Mesothelial cell of epicardium (in vitro differentiated cells): ENCODE measurements around the gene ITM2C. TPM values are rescaled to one million over a fixed set of nuclear protein-coding genes. Genes with fewer than 3 reads are reported as not detected.

Experiments used
- DNase-seq, 2 experiments: peaks; one replicate each; pipeline ENCODE4 v3.0.0; 2021; ENCODE audit warnings: low spot score in 2 of 2; ENCODE audit not compliant: unreplicated experiment in 2 of 2
- H3K27ac Mint-ChIP-seq: 2 replicates; pipeline ENCODE4 v1.8.0; 2021; ENCODE audit warnings: mixed read lengths
- H3K27me3 Mint-ChIP-seq: 2 replicates; pipeline ENCODE4 v1.8.0; 2021; ENCODE audit warnings: low read depth, mixed read lengths
- H3K36me3 Mint-ChIP-seq: 2 replicates; pipeline ENCODE4 v1.8.0; 2021; ENCODE audit warnings: mixed read lengths
- H3K4me1 Mint-ChIP-seq: 2 replicates; pipeline ENCODE4 v1.8.0; 2021; ENCODE audit warnings: mixed read lengths
- H3K4me3 Mint-ChIP-seq: 2 replicates; pipeline ENCODE4 v1.8.0; 2021; ENCODE audit warnings: mild to moderate bottlenecking, moderate library complexity, mixed read lengths
- H3K9me3 Mint-ChIP-seq: 2 replicates; pipeline ENCODE4 v1.8.0; 2021; ENCODE audit warnings: mixed read lengths
- total RNA-seq: library from RNA; stranded (reverse); gene quantifications from 3 replicates; pipeline ENCODE4 v1.2.1, GENCODE V29; 2021
- TF ChIP-seq, protein P1 (sequence below): fragments of 200-600 bp; sonication (generic); IDR thresholded peaks from one replicate; pipeline ENCODE4 v1.5.0; 2021; ENCODE audit warnings: antibody characterized with exemption; ENCODE audit not compliant: unreplicated experiment

The ITM2C gene
- total RNA-seq, 1 donor from 2014 or later, result 270 TPM

DNA sequence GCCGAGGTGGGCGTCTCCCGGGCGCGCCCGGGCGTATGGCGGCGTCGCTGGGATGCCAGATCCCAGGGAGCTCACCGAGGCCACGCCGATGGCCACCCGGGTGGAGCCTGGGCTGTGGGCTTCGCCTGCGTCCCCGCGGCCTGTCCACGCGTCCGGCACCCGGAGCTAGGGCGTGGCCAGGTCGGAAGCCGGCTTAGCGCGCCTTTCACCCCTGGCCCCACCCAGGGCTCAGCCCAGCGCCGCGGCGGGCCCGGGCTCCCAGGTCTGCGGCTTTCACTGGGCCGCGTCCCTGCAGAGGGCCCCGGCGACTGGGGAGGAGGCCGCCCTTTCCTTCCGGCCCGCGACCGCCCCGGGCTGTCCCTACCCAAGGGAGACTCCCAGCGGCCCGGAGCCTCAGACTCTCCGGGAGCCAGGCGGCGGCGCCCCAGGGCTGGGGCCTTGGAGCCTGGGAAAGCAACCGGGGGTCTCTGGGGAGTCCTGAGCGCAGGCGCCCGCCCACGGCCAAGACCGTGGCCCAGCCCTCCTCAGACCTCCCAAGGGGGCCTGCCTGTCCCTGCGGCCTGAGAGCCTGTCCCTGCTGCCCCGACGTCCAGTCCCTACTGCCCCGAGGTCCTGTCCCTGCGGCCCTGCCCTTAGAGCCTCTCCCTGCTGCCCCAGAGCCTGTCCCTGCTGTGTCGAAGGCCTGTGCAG, 36.3 kb upstream of the ITM2C start:
- Mint-ChIP-seq H3K4me1 (peaks cover 2% of the 10 kb centered on the region), H3K9me3 (peaks cover 5% of the 10 kb centered on the region), H3K36me3 (no peaks in the 10 kb centered on the region), H3K4me3 (no peak overlapping the region), H3K27me3 (peaks cover 22% of the 10 kb centered on the region), H3K27ac (no peak overlapping the region)
- TF ChIP-seq, protein P1, sequence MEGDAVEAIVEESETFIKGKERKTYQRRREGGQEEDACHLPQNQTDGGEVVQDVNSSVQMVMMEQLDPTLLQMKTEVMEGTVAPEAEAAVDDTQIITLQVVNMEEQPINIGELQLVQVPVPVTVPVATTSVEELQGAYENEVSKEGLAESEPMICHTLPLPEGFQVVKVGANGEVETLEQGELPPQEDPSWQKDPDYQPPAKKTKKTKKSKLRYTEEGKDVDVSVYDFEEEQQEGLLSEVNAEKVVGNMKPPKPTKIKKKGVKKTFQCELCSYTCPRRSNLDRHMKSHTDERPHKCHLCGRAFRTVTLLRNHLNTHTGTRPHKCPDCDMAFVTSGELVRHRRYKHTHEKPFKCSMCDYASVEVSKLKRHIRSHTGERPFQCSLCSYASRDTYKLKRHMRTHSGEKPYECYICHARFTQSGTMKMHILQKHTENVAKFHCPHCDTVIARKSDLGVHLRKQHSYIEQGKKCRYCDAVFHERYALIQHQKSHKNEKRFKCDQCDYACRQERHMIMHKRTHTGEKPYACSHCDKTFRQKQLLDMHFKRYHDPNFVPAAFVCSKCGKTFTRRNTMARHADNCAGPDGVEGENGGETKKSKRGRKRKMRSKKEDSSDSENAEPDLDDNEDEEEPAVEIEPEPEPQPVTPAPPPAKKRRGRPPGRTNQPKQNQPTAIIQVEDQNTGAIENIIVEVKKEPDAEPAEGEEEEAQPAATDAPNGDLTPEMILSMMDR, result no peak
- no peak for DNase-seq

DNA sequence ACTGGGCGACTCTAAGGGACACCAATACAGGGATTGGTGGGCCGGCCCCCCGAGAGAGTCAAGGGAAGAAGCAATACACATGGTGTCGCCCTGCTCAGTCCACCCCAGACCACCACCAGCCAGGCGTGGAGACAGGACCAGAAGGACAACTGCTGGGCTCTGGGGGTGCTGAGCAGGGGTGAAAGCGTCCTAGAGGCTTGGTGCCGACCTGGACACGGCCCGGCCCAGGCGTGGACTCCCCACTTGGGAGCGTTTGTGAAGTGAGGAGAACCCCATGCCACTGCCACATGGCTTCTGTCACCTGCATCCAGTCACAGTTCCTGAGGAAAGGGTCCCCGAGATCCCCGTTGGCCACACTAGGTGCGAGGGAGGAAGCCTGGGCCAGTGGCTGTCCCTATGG, 35.4 kb upstream of the ITM2C start:
- peaks cover 5% of the 10 kb centered on the region for H3K9me3 Mint-ChIP-seq
- peaks cover 1% of the 10 kb centered on the region for H3K4me1 Mint-ChIP-seq
- no peak overlapping the region for H3K27ac Mint-ChIP-seq
- no peak overlapping the region for H3K4me3 Mint-ChIP-seq
- H3K27me3 Mint-ChIP-seq, result peaks cover 22% of the 10 kb centered on the region
- DNase-seq, result no peak
- TF ChIP-seq, protein P1, result no peak
- no peaks in the 10 kb centered on the region for H3K36me3 Mint-ChIP-seq

DNA sequence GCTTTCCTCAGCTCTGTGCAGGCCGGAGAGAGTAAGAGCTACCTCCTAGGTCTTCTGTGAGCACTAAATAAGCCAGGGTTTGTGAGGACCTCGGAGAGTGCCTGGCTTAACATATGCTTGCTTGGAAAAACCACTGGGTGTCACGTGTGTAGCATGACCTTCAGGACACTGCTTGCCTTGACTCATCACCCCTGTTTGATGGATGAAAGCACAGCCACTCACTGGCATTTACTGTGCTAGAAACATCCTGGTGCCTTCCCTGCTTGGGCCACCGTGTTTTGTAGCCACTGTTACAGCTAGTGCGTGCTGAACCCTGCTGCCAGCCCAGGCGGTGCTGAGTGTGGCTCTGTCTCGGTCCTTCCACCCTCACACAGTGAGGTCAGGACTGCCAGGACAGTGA, 34.8 kb upstream of the ITM2C start:
- Mint-ChIP-seq H3K36me3 (no peaks in the 10 kb centered on the region), H3K27ac (no peak overlapping the region), H3K4me3 (no peak overlapping the region), H3K27me3 (peaks cover 20% of the 10 kb centered on the region), H3K4me1 (no peaks in the 10 kb centered on the region), H3K9me3 (peaks cover 5% of the 10 kb centered on the region)
- TF ChIP-seq, protein P1, result no peak
- no peak for DNase-seq

DNA sequence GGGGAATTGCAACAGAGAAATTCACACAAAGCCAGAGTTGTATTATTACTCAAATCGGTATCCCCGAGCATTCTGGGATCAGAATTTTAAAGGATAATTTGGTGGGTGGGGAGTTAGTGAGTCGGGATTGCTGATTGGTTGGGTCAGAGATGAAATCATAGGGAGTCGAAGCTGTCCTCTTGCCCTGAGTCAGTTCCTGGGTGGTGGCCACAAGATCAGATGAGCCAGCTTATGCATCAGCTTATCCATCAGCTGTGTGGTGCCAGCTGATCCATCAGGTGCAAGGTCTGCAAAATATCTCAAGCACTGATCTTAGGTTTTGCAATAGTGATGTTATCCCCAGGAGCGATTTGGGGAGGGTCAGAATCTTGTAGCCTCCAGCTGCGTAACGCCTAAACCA, 34.3 kb upstream of the ITM2C start:
- H3K4me3 Mint-ChIP-seq, result no peak overlapping the region
- H3K27me3 Mint-ChIP-seq, result peaks cover 20% of the 10 kb centered on the region
- DNase-seq, result no peak
- H3K9me3 Mint-ChIP-seq, result peaks cover 5% of the 10 kb centered on the region
- H3K4me1 Mint-ChIP-seq, result no peaks in the 10 kb centered on the region
- no peak overlapping the region for H3K27ac Mint-ChIP-seq
- H3K36me3 Mint-ChIP-seq, result no peaks in the 10 kb centered on the region
- TF ChIP-seq, protein P1, result no peak

DNA sequence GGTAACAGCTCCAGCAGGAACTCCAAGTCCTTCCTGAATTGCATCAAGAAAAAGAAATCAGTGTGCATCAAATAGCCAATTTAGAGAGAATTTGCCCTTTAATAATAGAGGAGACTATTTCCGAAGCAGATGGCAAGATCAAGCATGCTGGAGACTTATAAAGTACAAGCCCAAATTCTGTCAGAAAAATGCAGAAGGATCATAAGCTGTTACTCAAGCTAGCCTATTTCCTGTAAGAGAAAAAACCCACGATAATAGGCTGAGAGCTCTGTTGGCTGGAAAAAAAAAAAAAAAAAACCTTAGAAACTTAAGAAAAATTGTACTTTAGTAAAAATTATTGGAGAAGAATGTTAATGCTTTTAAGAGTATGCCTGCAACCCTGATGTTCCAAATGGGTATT, 24.4 kb upstream of the ITM2C start:
- TF ChIP-seq, protein P1, result no peak
- DNase-seq, result no peak
- Mint-ChIP-seq H3K4me1 (no peaks in the 10 kb centered on the region), H3K9me3 (peaks cover 11% of the 10 kb centered on the region), H3K27ac (no peak overlapping the region), H3K27me3 (peaks cover 26% of the 10 kb centered on the region), H3K36me3 (no peaks in the 10 kb centered on the region), H3K4me3 (no peak overlapping the region)
